Measurements from ENCODE around the gene ATF6. TPM values are rescaled to one million over a fixed set of nuclear protein-coding genes. Genes with fewer than 3 reads are reported as not detected.
A peak's percentile ranks its signal among the peaks of the same experiment; 100 is the strongest.

Gene ATF6
- total RNA-seq, 2 experiments from 2014 or later = 16.2 to 17.1 TPM

GRCh38 chr1:161921491-161921890 lies 155.4 kb downstream of the ATF6 start:
- peak overlapping the region; percentile 25 for H3K4me3 Mint-ChIP-seq
- ATAC-seq (ENCODE audit: poor library complexity) = no peak

GRCh38 chr1:161921990-161922389 lies 155.9 kb downstream of the ATF6 start:
- H3K9me3 Mint-ChIP-seq = no peaks in the 10 kb centered on the region
- H3K4me1 Mint-ChIP-seq (ENCODE audit: low read depth) = peaks cover 67% of the 10 kb centered on the region
- peak overlapping the region; percentile 25 for H3K4me3 Mint-ChIP-seq
- no peak for TF ChIP-seq CTCF (IDR thresholded peaks at IDR 0.05)
- intact Hi-C loops (cut with DNase I, micrococcal nuclease) = loop anchor here in 1 of 2 experiments (10.0 kb wide), 1 partner anchor 147 kb away; no protein-coding TSS in a partner anchor
- ChIA-PET POLR2A (no interaction called here), CTCF (no interaction called here)
- peaks cover 74% of the 10 kb centered on the region for H3K36me3 Mint-ChIP-seq (ENCODE audit: low read depth)
- Histone ChIP-seq H3K27ac (ENCODE audit: low read depth in 1 of 2, low read length in 2 of 2) (no peak overlapping the region), H3K27me3 (ENCODE audit: control insufficient read depth in 1 of 2, insufficient read depth in 2 of 2, low read length in 2 of 2) (no peaks in the 10 kb centered on the region), H3K4me1 (ENCODE audit: insufficient read depth, low read length) (no peaks in the 10 kb centered on the region), H3K36me3 (ENCODE audit: insufficient read depth, low read length) (peaks cover 5% of the 10 kb centered on the region), H3K9me3 (ENCODE audit: control insufficient read depth in 1 of 2, insufficient read depth in 1 of 2, low read length in 2 of 2) (peaks cover 0 to 4% of the 10 kb centered on the region in 2 experiments), H3K4me3 (ENCODE audit: low read length) (no peak overlapping the region)
- ATAC-seq (ENCODE audit: poor library complexity) (no peak), DNase-seq (no peak)
- peak overlapping the region; percentile 21 for H3K27ac Mint-ChIP-seq
- no peaks in the 10 kb centered on the region for H3K27me3 Mint-ChIP-seq

More at GRCh38 chr1:161921491-161921890, 155.4 kb downstream of the ATF6 start:
- POLR2A ChIA-PET = interaction anchor here (0.8 kb wide), 1 partner anchor 13 kb away, joined by 3 read pairs; no protein-coding TSS in a partner anchor
- Mint-ChIP-seq H3K27me3 (no peaks in the 10 kb centered on the region), H3K9me3 (no peaks in the 10 kb centered on the region), H3K4me1 (ENCODE audit: low read depth) (peaks cover 63% of the 10 kb centered on the region), H3K27ac (peak overlapping the region; percentile 21), H3K36me3 (ENCODE audit: low read depth) (peaks cover 70% of the 10 kb centered on the region)
- peaks cover 7% of the 10 kb centered on the region for H3K36me3 ChIP-seq (ENCODE audit: insufficient read depth, low read length)
- H3K9me3 ChIP-seq (ENCODE audit: control insufficient read depth in 1 of 2, insufficient read depth in 1 of 2, low read length in 2 of 2) = peaks cover 0 to 4% of the 10 kb centered on the region in 2 experiments
- intact Hi-C loops (cut with DNase I, micrococcal nuclease) = loop anchor here in 1 of 2 experiments (10.0 kb wide), 1 partner anchor 147 kb away; no protein-coding TSS in a partner anchor
- no peak overlapping the region for H3K4me3 ChIP-seq (ENCODE audit: low read length)
- H3K4me1 ChIP-seq (ENCODE audit: insufficient read depth, low read length) = no peaks in the 10 kb centered on the region
- TF ChIP-seq CTCF (IDR thresholded peaks at IDR 0.05) = no peak
- H3K27ac ChIP-seq (ENCODE audit: low read depth in 1 of 2, low read length in 2 of 2) = no peak overlapping the region
- CTCF ChIA-PET = interaction anchor here (1.5 kb wide), 1 partner anchor 12 kb away, joined by 3 read pairs; no protein-coding TSS in a partner anchor
- DNase-seq = no peak
- no peaks in the 10 kb centered on the region for H3K27me3 ChIP-seq (ENCODE audit: control insufficient read depth in 1 of 2, insufficient read depth in 2 of 2, low read length in 2 of 2)

- no peak overlapping the region for H3K4me3 ChIP-seq (ENCODE audit: low read length)
- Mint-ChIP-seq H3K9me3 (no peaks in the 10 kb centered on the region), H3K4me3 (no peak overlapping the region), H3K4me1 (ENCODE audit: low read depth) (peaks cover 64% of the 10 kb centered on the region), H3K36me3 (ENCODE audit: low read depth) (peaks cover 64% of the 10 kb centered on the region), H3K27ac (no peak overlapping the region), H3K27me3 (no peaks in the 10 kb centered on the region)
- DNase-seq (no peak), ATAC-seq (ENCODE audit: poor library complexity) (no peak)
- peaks cover 6% of the 10 kb centered on the region for H3K4me1 ChIP-seq (ENCODE audit: insufficient read depth, low read length)
- no peak for TF ChIP-seq CTCF (IDR thresholded peaks at IDR 0.05)
- intact Hi-C loops (cut with DNase I, micrococcal nuclease) = loop anchor here in 1 of 2 experiments (10.0 kb wide), 1 partner anchor 153 kb away; no protein-coding TSS in a partner anchor
- POLR2A ChIA-PET = interaction anchor here (0.6 to 0.7 kb wide), 2 partner anchors 51 to 1276 kb away, joined by 3 read pairs; no protein-coding TSS in a partner anchor
- H3K36me3 ChIP-seq (ENCODE audit: insufficient read depth, low read length) = no peaks in the 10 kb centered on the region
- no peaks in the 10 kb centered on the region for H3K9me3 ChIP-seq (ENCODE audit: control insufficient read depth in 1 of 2, insufficient read depth in 1 of 2, low read length in 2 of 2)
- CTCF ChIA-PET = no interaction called here
- H3K27ac ChIP-seq (ENCODE audit: low read depth in 1 of 2, low read length in 2 of 2) = no peak overlapping the region
- H3K27me3 ChIP-seq (ENCODE audit: control insufficient read depth in 1 of 2, insufficient read depth in 2 of 2, low read length in 2 of 2) = no peaks in the 10 kb centered on the region
These were observed 161.9 kb downstream of the ATF6 start for GRCh38 chr1:161928056-161928455.
